Fibroblast of lung (primary cell): ENCODE measurements around the gene PLD5. TPM values are rescaled to one million over a fixed set of nuclear protein-coding genes. Genes with fewer than 3 reads are reported as not detected.

Source experiments
- DNase-seq, 2 donors: peaks; one replicate each; pipeline versions ENCODE4 v3.0.0 to v3.0.0-alpha.2; 2010; ENCODE audit warnings: low read depth in 2 of 2
- H2AFZ ChIP-seq: 2 replicates; pipeline ENCODE4 v1.5.1; 2012; ENCODE audit warnings: low read length, control low read depth, inconsistent platforms
- H3K27ac ChIP-seq: 2 replicates; pipeline ENCODE4 v1.5.1; 2011; ENCODE audit warnings: low read length, control low read depth; ENCODE audit not compliant: insufficient read depth
- H3K27me3 ChIP-seq: 2 replicates; pipeline ENCODE4 v1.5.1; 2011; ENCODE audit warnings: mild to moderate bottlenecking, low read length; ENCODE audit not compliant: control insufficient read depth, insufficient read depth
- H3K36me3 ChIP-seq: 2 replicates; pipeline ENCODE4 v1.5.1; 2011; ENCODE audit warnings: low read length; ENCODE audit not compliant: control insufficient read depth, insufficient read depth
- H3K4me1 ChIP-seq: 2 replicates; pipeline ENCODE4 v1.5.1; 2011; ENCODE audit warnings: low read length; ENCODE audit not compliant: control insufficient read depth, insufficient read depth; ENCODE audit errors: extremely low read depth
- H3K4me2 ChIP-seq: 2 replicates; pipeline ENCODE4 v1.5.1; 2011; ENCODE audit warnings: low read length, control low read depth; ENCODE audit not compliant: insufficient read depth; ENCODE audit errors: extremely low read depth
- H3K4me3 ChIP-seq, 4 experiments: fragments of 200-600 bp in 1 of 4; sonication (generic) in 1 of 4; replicated peaks in 1 of 4; 2 replicates each; pipeline ENCODE4 v1.5.1; 2011 to 2016; ENCODE audit warnings: low read length in 4 of 4, low read depth in 3 of 4, mild to moderate bottlenecking in 3 of 4, control low read depth in 2 of 4, inconsistent platforms in 1 of 4, mixed read lengths in 1 of 4; ENCODE audit not compliant: insufficient read depth in 1 of 4; ENCODE audit errors: control extremely low read depth in 1 of 4
- H3K79me2 ChIP-seq: 2 replicates; pipeline ENCODE4 v1.5.1; 2012; ENCODE audit warnings: mild to moderate bottlenecking, low read length, inconsistent platforms; ENCODE audit not compliant: control insufficient read depth, insufficient read depth
- H3K9ac ChIP-seq: 2 replicates; pipeline ENCODE4 v1.5.1; 2011; ENCODE audit warnings: mild to moderate bottlenecking, low read length, control low read depth; ENCODE audit not compliant: insufficient read depth
- H3K9me3 ChIP-seq: 2 replicates; pipeline ENCODE4 v1.5.1; 2012; ENCODE audit warnings: low read depth, low read length; ENCODE audit not compliant: control insufficient read depth, insufficient read depth
- H4K20me1 ChIP-seq: 2 replicates; pipeline ENCODE4 v1.5.1; 2011; ENCODE audit warnings: low read length; ENCODE audit not compliant: control insufficient read depth, insufficient read depth; ENCODE audit errors: extremely low read depth
- CTCF ChIP-seq, 2 donors: IDR thresholded peaks in 1 of 2; conservative IDR thresholded peaks in 1 of 2; 1 replicate in 1 of 2; 2 replicates in 1 of 2; pipeline ENCODE4 v1.5.1; 2011 to 2012; ENCODE audit warnings: low read length in 2 of 2, control low read depth in 1 of 2, inconsistent platforms in 1 of 2, low read depth in 1 of 2, mild to moderate bottlenecking in 1 of 2
- EZH2 ChIP-seq: IDR thresholded peaks from 2 replicates; pipeline ENCODE4 v1.5.1; 2012; ENCODE audit warnings: low read length, control low read depth, mild to moderate bottlenecking; ENCODE audit errors: missing control alignments
- polyA plus RNA-seq, 2 donors: library from polyadenylated mRNA; depleted of rRNA in 1 of 2; stranded (reverse) in 1 of 2; unstranded in 1 of 2; fragments of >200 nt; gene quantifications; 2 replicates each; pipeline ENCODE4 v1.2.1, GENCODE V29; 2011 to 2012; ENCODE audit warnings: missing spikeins in 1 of 2
- total RNA-seq: library from RNA; depleted of rRNA; stranded (reverse); fragments of >200 nt; gene quantifications from 2 replicates; pipeline ENCODE4 v1.2.1, GENCODE V29; 2014

PLD5 gene
- total and polyA plus RNA-seq, 2 donors (not counting 1 experiment from before 2014, with no cell fraction given): under 0.01 to 0.02 TPM

GRCh38 chr1:242205622-242206489 lies 318.6 kb downstream of the PLD5 start:
- Histone ChIP-seq H3K4me3 (no peak overlapping the region), H3K9ac (no peak overlapping the region), H3K9me3 (no peaks in the 10 kb centered on the region), H3K27ac (no peak overlapping the region), H3K36me3 (no peaks in the 10 kb centered on the region), H3K4me1 (no peaks in the 10 kb centered on the region), H2AFZ (no peak overlapping the region), H3K79me2 (no peaks in the 10 kb centered on the region), H3K4me2 (no peak overlapping the region), H3K27me3 (no peaks in the 10 kb centered on the region), H4K20me1 (no peaks in the 10 kb centered on the region)
- DNase-seq: peak; percentile 13 to 17
- TF ChIP-seq CTCF (conservative IDR thresholded peaks at IDR 0.05 in 1 of 2, IDR thresholded peaks at IDR 0.05 in 1 of 2; ENCODE audit: low read depth in 1 of 2, low read length in 2 of 2): no peak
- no peak for TF ChIP-seq EZH2

GRCh38 chr1:242203262-242203661 lies 321.2 kb downstream of the PLD5 start:
- Histone ChIP-seq H3K4me3 (no peak overlapping the region), H2AFZ (no peak overlapping the region), H4K20me1 (no peaks in the 10 kb centered on the region), H3K4me1 (no peaks in the 10 kb centered on the region), H3K9ac (no peak overlapping the region), H3K79me2 (no peaks in the 10 kb centered on the region), H3K9me3 (no peaks in the 10 kb centered on the region), H3K4me2 (no peak overlapping the region), H3K36me3 (no peaks in the 10 kb centered on the region), H3K27ac (no peak overlapping the region), H3K27me3 (no peaks in the 10 kb centered on the region)
- TF ChIP-seq CTCF (conservative IDR thresholded peaks at IDR 0.05 in 1 of 2, IDR thresholded peaks at IDR 0.05 in 1 of 2; ENCODE audit: low read depth in 1 of 2, low read length in 2 of 2): no peak
- TF ChIP-seq EZH2: no peak
- no peak for DNase-seq

GRCh38 chr1:242201090-242201489 lies 323.4 kb downstream of the PLD5 start:
- H3K27ac ChIP-seq: no peak overlapping the region

More at GRCh38 chr1:242201090-242201489, 323.4 kb downstream of the PLD5 start:
- TF ChIP-seq EZH2 (no peak), CTCF (conservative IDR thresholded peaks at IDR 0.05 in 1 of 2, IDR thresholded peaks at IDR 0.05 in 1 of 2; ENCODE audit: low read depth in 1 of 2, low read length in 2 of 2) (no peak)
- Histone ChIP-seq H3K9me3 (no peaks in the 10 kb centered on the region), H3K4me2 (no peak overlapping the region), H3K4me1 (no peaks in the 10 kb centered on the region), H3K36me3 (no peaks in the 10 kb centered on the region), H4K20me1 (no peaks in the 10 kb centered on the region), H2AFZ (no peak overlapping the region), H3K9ac (no peak overlapping the region), H3K27me3 (no peaks in the 10 kb centered on the region), H3K4me3 (no peak overlapping the region), H3K79me2 (no peaks in the 10 kb centered on the region)
- no peak for DNase-seq
